SK-N-SH (cell line): ENCODE data around the gene TBC1D16. TPM values are rescaled to one million over a fixed set of nuclear protein-coding genes. Genes with fewer than 3 reads are reported as not detected.

ENCODE experiments used
- CTCF ChIA-PET: fragments of 300-600, 350-600 bp; formaldehyde crosslinking; extraction: SDS; loops from one replicate; lab custom pipeline; 2021; lab: Yijun Ruan, JAX
- POLR2A ChIA-PET: fragments of 350-600 bp; sonication (Branson Sonifier 250); formaldehyde crosslinking; extraction: SDS; loops from one replicate; lab custom pipeline; 2020; ENCODE audit warnings: antibody characterized with exemption, inconsistent platforms; lab: Yijun Ruan, JAX
- DNase-seq: peaks from one replicate; pipeline ENCODE4 v3.0.0; 2012
- H2AFZ ChIP-seq: fragments of 200-600 bp; sonication (generic); 2 replicates; pipeline ENCODE4 v1.8.1; 2016; ENCODE audit warnings: antibody characterized with exemption, mild to moderate bottlenecking, low read depth
- H3F3A ChIP-seq: fragments of 200-600 bp; sonication (generic); replicated peaks from 2 replicates; pipeline ENCODE3; 2016; ENCODE audit warnings: antibody characterized with exemption, mild to moderate bottlenecking; ENCODE audit not compliant: insufficient read depth
- H3K27ac ChIP-seq, 2 experiments: fragments of 200-500 bp in 1 of 2; fragments of 200-600 bp in 1 of 2; sonication (Bioruptor generic) in 1 of 2; sonication (generic), shearing (Covaris generic) in 1 of 2; 2 replicates each; pipeline versions ENCODE4 v1.5.1 to v1.6.1; 2014 to 2016; ENCODE audit warnings: low read depth in 2 of 2, inconsistent platforms in 1 of 2, low read length in 1 of 2, mild to moderate bottlenecking in 1 of 2, mixed read lengths in 1 of 2
- H3K27me3 ChIP-seq: fragments of 200-600 bp; sonication (generic), shearing (Covaris generic); 2 replicates; pipeline ENCODE4 v1.6.1; 2016; ENCODE audit warnings: mixed run types; ENCODE audit not compliant: insufficient read depth
- H3K36me3 ChIP-seq, 2 experiments: fragments of 200-500 bp in 1 of 2; fragments of 200-600 bp in 1 of 2; sonication (Bioruptor generic) in 1 of 2; sonication (generic) in 1 of 2; replicated peaks in 1 of 2; 2 replicates each; pipeline versions ENCODE3 to v1.5.1; 2014 to 2016; ENCODE audit warnings: low read length in 1 of 2, mild to moderate bottlenecking in 1 of 2; ENCODE audit not compliant: insufficient read depth in 2 of 2, control insufficient read depth in 1 of 2
- H3K4me1 ChIP-seq, 2 experiments: fragments of 200-500 bp in 1 of 2; fragments of 200-600 bp in 1 of 2; sonication (Bioruptor generic) in 1 of 2; sonication (generic), shearing (Covaris generic) in 1 of 2; 2 replicates each; pipeline versions ENCODE4 v1.5.1 to v1.6.1; 2014 to 2016; ENCODE audit warnings: low read depth in 1 of 2, low read length in 1 of 2, mixed run types in 1 of 2; ENCODE audit not compliant: insufficient read depth in 2 of 2, control insufficient read depth in 1 of 2
- H3K4me2 ChIP-seq: fragments of 200-600 bp; sonication (generic), shearing (Covaris generic); 2 replicates; pipeline ENCODE4 v1.6.1; 2017; ENCODE audit warnings: mixed run types
- H3K4me3 ChIP-seq, 2 experiments: fragments of 200-500 bp in 1 of 2; fragments of 200-600 bp in 1 of 2; sonication (Bioruptor generic) in 1 of 2; sonication (generic), shearing (Covaris generic) in 1 of 2; 2 replicates each; pipeline versions ENCODE4 v1.5.1 to v1.8.1; 2014 to 2016; ENCODE audit warnings: low read depth in 2 of 2, inconsistent platforms in 1 of 2, low read length in 1 of 2, mild to moderate bottlenecking in 1 of 2, mixed read lengths in 1 of 2, moderate library complexity in 1 of 2
- H3K79me2 ChIP-seq: fragments of 200-600 bp; sonication (generic); 2 replicates; pipeline ENCODE4 v1.8.1; 2017; ENCODE audit warnings: mild to moderate bottlenecking; ENCODE audit not compliant: insufficient read depth
- H3K9ac ChIP-seq: fragments of 200-600 bp; sonication (generic); 2 replicates; pipeline ENCODE4 v1.6.1; 2017; ENCODE audit warnings: mixed run types
- H3K9me2 ChIP-seq: fragments of 200-600 bp; sonication (generic); 2 replicates; pipeline ENCODE4 v1.6.1; 2017; ENCODE audit warnings: mixed run types
- H3K9me3 ChIP-seq: fragments of 200-600 bp; sonication (generic); 2 replicates; pipeline ENCODE4 v1.6.1; 2017; ENCODE audit warnings: mixed run types, mild to moderate bottlenecking, moderate library complexity
- H4K20me1 ChIP-seq: fragments of 200-600 bp; sonication (generic); 2 replicates; pipeline ENCODE4 v1.6.1; 2017; ENCODE audit warnings: mild to moderate bottlenecking, mixed run types; ENCODE audit not compliant: insufficient read depth
- EP300 ChIP-seq, 2 experiments: IDR thresholded peaks; 2 replicates each; pipeline versions ENCODE4 v1.4.0 to v1.6.1; 2012; ENCODE audit warnings: borderline replicate concordance in 1 of 2, low read depth in 1 of 2, low read length in 1 of 2
- EZH2phosphoT487 ChIP-seq: fragments of 200-600 bp; sonication (generic); IDR thresholded peaks from 2 replicates; pipeline ENCODE4 v1.6.1; 2017; ENCODE audit warnings: low read depth, mixed run types, mild to moderate bottlenecking, antibody characterized with exemption, moderate library complexity, borderline replicate concordance
- FOXM1 ChIP-seq: IDR thresholded peaks from 2 replicates; pipeline ENCODE4 v1.4.0; 2012; ENCODE audit warnings: low read depth, mild to moderate bottlenecking
- JUND ChIP-seq: IDR thresholded peaks from 2 replicates; pipeline ENCODE4 v1.4.0; 2012
- MEF2A ChIP-seq: IDR thresholded peaks from 2 replicates; pipeline ENCODE4 v1.4.0; 2012; ENCODE audit warnings: low read depth, borderline replicate concordance
- PBX3 ChIP-seq: IDR thresholded peaks from 2 replicates; pipeline ENCODE4; 2012
- RAD21 ChIP-seq: IDR thresholded peaks from 2 replicates; pipeline ENCODE4 v1.6.1; 2012; ENCODE audit warnings: mild to moderate bottlenecking, low read length
- SIN3A ChIP-seq: IDR thresholded peaks from 2 replicates; pipeline ENCODE4 v1.6.1; 2012; ENCODE audit warnings: low read depth, mild to moderate bottlenecking, low read length, moderate library complexity, borderline replicate concordance
- WGBS: methylation state at CpG from one replicate; pipeline ENCODE4 v1.1.6; 2017; ENCODE audit warnings: low lambda C conversion rate; 5-methylcytosine and 5-hydroxymethylcytosine counted together
- polyA plus RNA-seq, 3 experiments: library from polyadenylated mRNA; depleted of rRNA; stranded (reverse); fragments of >200 nt; gene quantifications; 2 replicates each; pipeline ENCODE4 v1.2.3, GENCODE V29; 2012

The TBC1D16 gene
- polyA plus RNA-seq, 1 of the 3 experiments (the other 2 are of a cell fraction), result 14.5 TPM

- H3K4me1 ChIP-seq, result no peaks in the 10 kb centered on the region; a peak in 1 of 4 replicates
- no peak for TF ChIP-seq FOXM1
- no peak for TF ChIP-seq MEF2A
- TF ChIP-seq PBX3, result no peak
- TF ChIP-seq, all 33 proteins: peak for 0
- POLR2A ChIA-PET, result no interaction called here
- Histone ChIP-seq H3K9ac (no peak overlapping the region), H3K9me2 (no peaks in the 10 kb centered on the region), H3K4me2 (no peak overlapping the region), H2AFZ (no peak overlapping the region), H3F3A (no peaks in the 10 kb centered on the region), H4K20me1 (no peaks in the 10 kb centered on the region), H3K9me3 (no peaks in the 10 kb centered on the region), H3K79me2 (peaks cover 11% of the 10 kb centered on the region; the same call in 1 of the 2 replicates), H3K4me3 (no peak overlapping the region), H3K27me3 (no peaks in the 10 kb centered on the region), H3K27ac (no peak overlapping the region), H3K36me3 (peaks cover 0 to 3% of the 10 kb centered on the region in 2 experiments)
- 87% methylated on average over 9 of the region's 9 CpGs for WGBS
- DNase-seq, result no peak
- CTCF ChIA-PET, result interaction anchor here (1.0 kb wide), 1 partner anchor 25 kb away, joined by 3 read pairs; no protein-coding TSS in a partner anchor
Observed at GRCh38 chr17:79960788-79961522, 74.7 kb downstream of the TBC1D16 start.

GRCh38 chr17:79959042-79959441 lies 76.6 kb downstream of the TBC1D16 start:
- no peak for TF ChIP-seq EZH2phosphoT487
- TF ChIP-seq PBX3, result no peak
- TF ChIP-seq EP300 (IDR thresholded peaks at IDR 0.05; ENCODE audit: borderline replicate concordance in 1 of 2, low read depth in 1 of 2, low read length in 1 of 2), result no peak
- no peak for TF ChIP-seq JUND
- TF ChIP-seq SIN3A, result no peak
- TF ChIP-seq FOXM1, result no peak
- TF ChIP-seq RAD21, result no peak
- POLR2A ChIA-PET, result no interaction called here

More at GRCh38 chr17:79959042-79959441, 76.6 kb downstream of the TBC1D16 start:
- no peaks in the 10 kb centered on the region for H3K27me3 ChIP-seq
- H3K4me2 ChIP-seq, result no peak overlapping the region
- no peaks in the 10 kb centered on the region for H3K9me2 ChIP-seq
- DNase-seq, result no peak
- CTCF ChIA-PET, result interaction anchor here (1.3 to 1.4 kb wide), 2 partner anchors 36 to 49 kb away, joined by 3 to 4 read pairs; no protein-coding TSS in a partner anchor
- H3K27ac ChIP-seq, result no peak overlapping the region
- peaks cover 0 to 3% of the 10 kb centered on the region in 2 experiments for H3K36me3 ChIP-seq
- peaks cover 0 to 3% of the 10 kb centered on the region in 2 experiments; a peak in 1 of 4 replicates for H3K4me1 ChIP-seq
- no peaks in the 10 kb centered on the region for H3F3A ChIP-seq
- H3K9ac ChIP-seq, result no peak overlapping the region
- H4K20me1 ChIP-seq, result peaks cover 3% of the 10 kb centered on the region; the same call in 1 of the 2 replicates
- H3K79me2 ChIP-seq, result peaks cover 11% of the 10 kb centered on the region
- no peaks in the 10 kb centered on the region for H3K9me3 ChIP-seq
- H2AFZ ChIP-seq, result no peak overlapping the region
- H3K4me3 ChIP-seq, result no peak overlapping the region
- 93% methylated on average over 4 of the region's 4 CpGs for WGBS
